NCI-H526 treated with DMSO at 0.1 percent for 48 hours (cell line): ENCODE measurements around the gene KRTAP5-3.
"Not testable (repeated sequence)": the region's sequence is repeated elsewhere in the genome, so short reads cannot be mapped to it uniquely, and the experiment has no call there.

Experiments used
- DNase-seq: peaks from one replicate; lab custom pipeline; 2025; lab: John Stamatoyannopoulos, UW

Gene KRTAP5-3

GRCh38 chr11:1619449-1619848 is 11.2 kb upstream of the KRTAP5-3 start:
- DNase-seq = no peak

- DNase-seq = no peak
Measured at GRCh38 chr11:1618231-1618630, 10.0 kb upstream of the KRTAP5-3 start.

- DNase-seq = not testable (repeated sequence)
Measured at GRCh38 chr11:1607901-1608300, 362 bp downstream of the KRTAP5-3 start.

- not testable (repeated sequence) for DNase-seq
Measured at GRCh38 chr11:1607156-1607845, 962 bp downstream of the KRTAP5-3 start.

GRCh38 chr11:1605923-1606322 is 2.3 kb downstream of the KRTAP5-3 start:
- not testable (repeated sequence) for DNase-seq

- DNase-seq = no peak
Measured at GRCh38 chr11:1604711-1605110, 3.6 kb downstream of the KRTAP5-3 start.

- DNase-seq = no peak
Measured at GRCh38 chr11:1604181-1604580, 4.1 kb downstream of the KRTAP5-3 start.

GRCh38 chr11:1603629-1604028 is 4.6 kb downstream of the KRTAP5-3 start:
- no peak for DNase-seq

GRCh38 chr11:1601663-1602062 is 6.6 kb downstream of the KRTAP5-3 start:
- peak; percentile 84 for DNase-seq

- DNase-seq = no peak
Measured at GRCh38 chr11:1600626-1601025, 7.6 kb downstream of the KRTAP5-3 start.

- no peak for DNase-seq
Measured at GRCh38 chr11:1598816-1599215, 9.4 kb downstream of the KRTAP5-3 start.

- DNase-seq = not testable (repeated sequence)
Measured at GRCh38 chr11:1598406-1598805, 9.9 kb downstream of the KRTAP5-3 start.

- DNase-seq = no peak
Measured at GRCh38 chr11:1597994-1598380, 10.3 kb downstream of the KRTAP5-3 start, which contains the start of gene KRTAP5-2. KRTAP5-2 (minus strand) TSS chr11:1598294; CDS start chr11:1598250, 44 bp downstream.

GRCh38 chr11:1597331-1597993 is 10.8 kb downstream of the KRTAP5-3 start:
- no peak for DNase-seq

- not testable (repeated sequence) for DNase-seq
Measured at GRCh38 chr11:1596576-1597121, 11.6 kb downstream of the KRTAP5-3 start.

GRCh38 chr11:1595994-1596575 is 12.2 kb downstream of the KRTAP5-3 start:
- peak; percentile 9 for DNase-seq

GRCh38 chr11:1592628-1593027 is 15.6 kb downstream of the KRTAP5-3 start:
- DNase-seq = no peak

GRCh38 chr11:1589996-1590395 is 18.3 kb downstream of the KRTAP5-3 start:
- no peak for DNase-seq

GRCh38 chr11:1589191-1589963 is 18.9 kb downstream of the KRTAP5-3 start:
- not testable (repeated sequence) for DNase-seq

GRCh38 chr11:1586699-1587098 is 21.6 kb downstream of the KRTAP5-3 start:
- DNase-seq = no peak

- not testable (repeated sequence) for DNase-seq
Measured at GRCh38 chr11:1584661-1585370, 23.4 kb downstream of the KRTAP5-3 start, which contains the start of gene KRTAP5-1. KRTAP5-1 (minus strand) TSS chr11:1585283; CDS start chr11:1585249, 34 bp downstream.
